Measurements from ENCODE around the gene TTC7B.

DNA sequence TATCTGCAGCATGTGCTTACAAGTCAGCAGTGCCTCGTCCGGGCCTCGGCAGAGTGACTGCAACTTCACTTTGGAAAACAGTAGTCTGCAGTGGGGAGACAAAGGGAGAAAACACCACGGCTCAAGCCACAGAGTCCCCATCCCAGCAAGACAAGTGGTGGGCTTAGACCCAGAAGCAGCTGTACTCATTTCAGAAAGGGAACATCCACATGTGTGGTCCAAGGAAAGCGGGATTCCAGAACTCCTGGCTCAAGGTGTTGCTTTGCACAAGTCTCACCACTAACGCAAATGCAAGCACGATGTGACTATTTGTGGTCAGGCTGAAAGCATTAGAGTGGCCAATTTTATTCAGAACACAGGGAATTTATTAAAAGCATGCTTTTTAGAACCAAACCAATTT, 198.3 kb downstream of the TTC7B start:
- TF ChIP-seq TAF1 (IDR thresholded peaks at IDR 0.05; ENCODE audit: borderline replicate concordance, insufficient read depth, low read length) = no peak
- TF ChIP-seq, protein P1, sequence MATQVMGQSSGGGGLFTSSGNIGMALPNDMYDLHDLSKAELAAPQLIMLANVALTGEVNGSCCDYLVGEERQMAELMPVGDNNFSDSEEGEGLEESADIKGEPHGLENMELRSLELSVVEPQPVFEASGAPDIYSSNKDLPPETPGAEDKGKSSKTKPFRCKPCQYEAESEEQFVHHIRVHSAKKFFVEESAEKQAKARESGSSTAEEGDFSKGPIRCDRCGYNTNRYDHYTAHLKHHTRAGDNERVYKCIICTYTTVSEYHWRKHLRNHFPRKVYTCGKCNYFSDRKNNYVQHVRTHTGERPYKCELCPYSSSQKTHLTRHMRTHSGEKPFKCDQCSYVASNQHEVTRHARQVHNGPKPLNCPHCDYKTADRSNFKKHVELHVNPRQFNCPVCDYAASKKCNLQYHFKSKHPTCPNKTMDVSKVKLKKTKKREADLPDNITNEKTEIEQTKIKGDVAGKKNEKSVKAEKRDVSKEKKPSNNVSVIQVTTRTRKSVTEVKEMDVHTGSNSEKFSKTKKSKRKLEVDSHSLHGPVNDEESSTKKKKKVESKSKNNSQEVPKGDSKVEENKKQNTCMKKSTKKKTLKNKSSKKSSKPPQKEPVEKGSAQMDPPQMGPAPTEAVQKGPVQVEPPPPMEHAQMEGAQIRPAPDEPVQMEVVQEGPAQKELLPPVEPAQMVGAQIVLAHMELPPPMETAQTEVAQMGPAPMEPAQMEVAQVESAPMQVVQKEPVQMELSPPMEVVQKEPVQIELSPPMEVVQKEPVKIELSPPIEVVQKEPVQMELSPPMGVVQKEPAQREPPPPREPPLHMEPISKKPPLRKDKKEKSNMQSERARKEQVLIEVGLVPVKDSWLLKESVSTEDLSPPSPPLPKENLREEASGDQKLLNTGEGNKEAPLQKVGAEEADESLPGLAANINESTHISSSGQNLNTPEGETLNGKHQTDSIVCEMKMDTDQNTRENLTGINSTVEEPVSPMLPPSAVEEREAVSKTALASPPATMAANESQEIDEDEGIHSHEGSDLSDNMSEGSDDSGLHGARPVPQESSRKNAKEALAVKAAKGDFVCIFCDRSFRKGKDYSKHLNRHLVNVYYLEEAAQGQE (IDR thresholded peaks at IDR 0.05; ENCODE audit: insufficient read depth in 1 of 2, low read depth in 2 of 2, low read length in 2 of 2) = no peak
